Osteoblast (primary cell): ENCODE results near the gene MAP4K3. TPM values are rescaled to one million over a fixed set of nuclear protein-coding genes. Genes with fewer than 3 reads are reported as not detected.

Experiments used
- DNase-seq: peaks from one replicate; pipeline ENCODE4 v3.0.0; 2011; ENCODE audit warnings: low spot score, mixed read lengths; ENCODE audit not compliant: insufficient read length; ENCODE audit errors: missing footprints
- H2AFZ ChIP-seq: 2 replicates; pipeline ENCODE4 v1.6.0; 2011; ENCODE audit warnings: mild to moderate bottlenecking, low read length
- H3K27ac ChIP-seq: 2 replicates; pipeline ENCODE4 v1.5.1; 2011; ENCODE audit warnings: mild to moderate bottlenecking, low read depth, low read length, moderate library complexity
- H3K27me3 ChIP-seq: 2 replicates; pipeline ENCODE4 v1.6.0; 2012; ENCODE audit warnings: mild to moderate bottlenecking, control low read depth, inconsistent platforms, low read length, moderate library complexity; ENCODE audit not compliant: insufficient read depth
- H3K36me3 ChIP-seq: 2 replicates; pipeline ENCODE4 v1.5.1; 2011; ENCODE audit warnings: mild to moderate bottlenecking, low read length, control low read depth, moderate library complexity; ENCODE audit not compliant: insufficient read depth
- H3K4me1 ChIP-seq: 2 replicates; pipeline ENCODE4 v1.5.1; 2011; ENCODE audit warnings: mild to moderate bottlenecking, low read length, control low read depth, moderate library complexity; ENCODE audit not compliant: insufficient read depth
- H3K4me2 ChIP-seq: 2 replicates; pipeline ENCODE4 v1.6.0; 2011; ENCODE audit warnings: mild to moderate bottlenecking, low read length; ENCODE audit not compliant: insufficient read depth
- H3K4me3 ChIP-seq: fragments of 200-600 bp; sonication (generic); 3 replicates; pipeline ENCODE4 v1.5.1; 2012; ENCODE audit warnings: mild to moderate bottlenecking, low read length, inconsistent platforms; ENCODE audit not compliant: insufficient read depth
- H3K79me2 ChIP-seq: 2 replicates; pipeline ENCODE4 v1.6.0; 2012; ENCODE audit warnings: mild to moderate bottlenecking, low read length, control low read depth, inconsistent platforms; ENCODE audit not compliant: insufficient read depth
- H3K9me3 ChIP-seq: 2 replicates; pipeline ENCODE4 v1.5.1; 2011; ENCODE audit warnings: low read depth, low read length, control low read depth
- H4K20me1 ChIP-seq: 2 replicates; pipeline ENCODE4 v1.6.0; 2012; ENCODE audit warnings: mild to moderate bottlenecking, low read length, control low read depth; ENCODE audit not compliant: insufficient read depth
- CTCF ChIP-seq: IDR thresholded peaks from 2 replicates; pipeline ENCODE4 v1.5.1; 2011; ENCODE audit warnings: mild to moderate bottlenecking, low read depth, low read length, moderate library complexity; ENCODE audit errors: extremely low read depth
- total RNA-seq: library from RNA; depleted of rRNA; stranded (reverse); fragments of >200 nt; gene quantifications from 2 replicates; pipeline ENCODE4 v1.2.3, GENCODE V29; 2012

The MAP4K3 gene
- total RNA-seq, 1 donor: 51.8 TPM

GRCh38 chr2:39380525-39381150 is 56.4 kb downstream of the MAP4K3 start:
- Histone ChIP-seq H3K27ac (peak overlapping the region; percentile 61), H3K27me3 (no peaks in the 10 kb centered on the region), H3K4me3 (no peak overlapping the region), H2AFZ (no peak overlapping the region), H3K4me2 (peak overlapping the region; percentile 12), H3K36me3 (peaks cover 6% of the 10 kb centered on the region), H3K79me2 (peaks cover 89% of the 10 kb centered on the region), H3K4me1 (peaks cover 33% of the 10 kb centered on the region), H3K9me3 (no peaks in the 10 kb centered on the region), H4K20me1 (peaks cover 3% of the 10 kb centered on the region)
- DNase-seq: no peak
- TF ChIP-seq CTCF: no peak

- peaks cover 6% of the 10 kb centered on the region for H4K20me1 ChIP-seq
- peaks cover 8% of the 10 kb centered on the region for H3K36me3 ChIP-seq
- no peak overlapping the region for H2AFZ ChIP-seq
- H3K27me3 ChIP-seq: no peaks in the 10 kb centered on the region
- peaks cover 33% of the 10 kb centered on the region for H3K4me1 ChIP-seq
- H3K4me2 ChIP-seq: no peak overlapping the region
- H3K79me2 ChIP-seq: peaks cover 90% of the 10 kb centered on the region
- H3K9me3 ChIP-seq: no peaks in the 10 kb centered on the region
- no peak for DNase-seq
- no peak overlapping the region for H3K4me3 ChIP-seq
- TF ChIP-seq CTCF: peak; percentile 53
- H3K27ac ChIP-seq: peak overlapping the region; percentile 61
These were observed 57.2 kb downstream of the MAP4K3 start for GRCh38 chr2:39379643-39380524.

GRCh38 chr2:39378968-39379367 is 58.1 kb downstream of the MAP4K3 start:
- no peak for DNase-seq
- Histone ChIP-seq H4K20me1 (peaks cover 6% of the 10 kb centered on the region), H2AFZ (no peak overlapping the region), H3K27ac (peak overlapping the region; percentile 7), H3K4me1 (peaks cover 33% of the 10 kb centered on the region), H3K36me3 (peaks cover 8% of the 10 kb centered on the region), H3K79me2 (peaks cover 85% of the 10 kb centered on the region), H3K4me2 (no peak overlapping the region), H3K27me3 (no peaks in the 10 kb centered on the region), H3K4me3 (no peak overlapping the region), H3K9me3 (no peaks in the 10 kb centered on the region)
- no peak for TF ChIP-seq CTCF

- H4K20me1 ChIP-seq: peaks cover 6% of the 10 kb centered on the region
- no peak overlapping the region for H3K4me3 ChIP-seq
- peak overlapping the region; percentile 43 for H3K27ac ChIP-seq
- H3K36me3 ChIP-seq: peaks cover 18% of the 10 kb centered on the region
- no peak overlapping the region for H2AFZ ChIP-seq
- peaks cover 86% of the 10 kb centered on the region for H3K79me2 ChIP-seq
- peaks cover 33% of the 10 kb centered on the region for H3K4me1 ChIP-seq
- H3K4me2 ChIP-seq: no peak overlapping the region
- no peak for DNase-seq
- H3K9me3 ChIP-seq: no peaks in the 10 kb centered on the region
- no peaks in the 10 kb centered on the region for H3K27me3 ChIP-seq
- no peak for TF ChIP-seq CTCF
These were observed 59.7 kb downstream of the MAP4K3 start for GRCh38 chr2:39377226-39377939.
